CD14-positive monocyte (primary cell): ENCODE results near the gene RNF223. TPM values are rescaled to one million over a fixed set of nuclear protein-coding genes. Genes with fewer than 3 reads are reported as not detected.

Source experiments
- DNase-seq, 3 donors: peaks; one replicate each; pipeline ENCODE4 v3.0.0-alpha.2; 2011 to 2022
- H2AFZ ChIP-seq: 2 replicates; pipeline ENCODE4 v1.6.0; 2012; ENCODE audit warnings: mild to moderate bottlenecking, low read depth, low read length, inconsistent platforms; ENCODE audit not compliant: insufficient read depth, poor library complexity, severe bottlenecking
- H3K27ac ChIP-seq, 2 donors: 1 replicate in 1 of 2; 2 replicates in 1 of 2; pipeline ENCODE4 v1.5.1; 2012 to 2013; ENCODE audit warnings: low read length in 2 of 2, control low read depth in 1 of 2, inconsistent platforms in 1 of 2, low read depth in 1 of 2, mild to moderate bottlenecking in 1 of 2
- H3K27me3 ChIP-seq, 2 donors: one replicate each; pipeline versions ENCODE4 v1.6.0 to v1.6.1; 2011 to 2013; ENCODE audit warnings: low read length in 2 of 2; ENCODE audit not compliant: control insufficient read depth in 2 of 2, insufficient read depth in 2 of 2
- H3K36me3 ChIP-seq, 2 donors: replicated peaks in 1 of 2; 1 replicate in 1 of 2; 2 replicates in 1 of 2; pipeline versions ENCODE4 v1.5.1 to v1.6.1; 2012 to 2013; ENCODE audit warnings: low read length in 2 of 2, control low read depth in 1 of 2, inconsistent platforms in 1 of 2, mild to moderate bottlenecking in 1 of 2; ENCODE audit not compliant: insufficient read depth in 2 of 2, control insufficient read depth in 1 of 2
- H3K4me1 ChIP-seq, 2 donors: 1 replicate in 1 of 2; 2 replicates in 1 of 2; pipeline versions ENCODE4 v1.5.1 to v1.6.1; 2012 to 2013; ENCODE audit warnings: low read length in 2 of 2, control low read depth in 1 of 2, inconsistent platforms in 1 of 2, mild to moderate bottlenecking in 1 of 2, moderate library complexity in 1 of 2; ENCODE audit not compliant: insufficient read depth in 2 of 2, control insufficient read depth in 1 of 2
- H3K4me2 ChIP-seq: replicated peaks from 2 replicates; pipeline ENCODE3; 2012; ENCODE audit warnings: low read length, moderate library complexity, mild to moderate bottlenecking; ENCODE audit not compliant: poor library complexity, severe bottlenecking; ENCODE audit errors: extremely low read depth
- H3K4me3 ChIP-seq, 3 experiments: fragments of 200-600 bp in 1 of 3; sonication (generic) in 1 of 3; replicated peaks in 1 of 3; 1 replicate in 2 of 3; 2 replicates in 1 of 3; pipeline ENCODE4 v1.5.1; 2011 to 2013; ENCODE audit warnings: low read length in 3 of 3, mild to moderate bottlenecking in 3 of 3, control low read depth in 2 of 3, low read depth in 2 of 3, inconsistent platforms in 1 of 3, moderate library complexity in 1 of 3
- H3K79me2 ChIP-seq: 2 replicates; pipeline ENCODE4 v1.6.0; 2012; ENCODE audit warnings: mild to moderate bottlenecking, control low read depth, inconsistent platforms, low read length, moderate library complexity; ENCODE audit not compliant: insufficient read depth
- H3K9ac ChIP-seq: 2 replicates; pipeline ENCODE4 v1.6.0; 2017; ENCODE audit warnings: low read length, mild to moderate bottlenecking; ENCODE audit not compliant: insufficient read depth, poor library complexity, severe bottlenecking
- H3K9me3 ChIP-seq, 2 donors: replicated peaks in 1 of 2; 1 replicate in 1 of 2; 2 replicates in 1 of 2; pipeline versions ENCODE4 v1.5.1 to v1.6.1; 2012 to 2013; ENCODE audit warnings: low read length in 2 of 2, control low read depth in 1 of 2; ENCODE audit not compliant: control insufficient read depth in 1 of 2, insufficient read depth in 1 of 2
- H4K20me1 ChIP-seq: 2 replicates; pipeline ENCODE4 v1.6.0; 2012; ENCODE audit warnings: mild to moderate bottlenecking, low read length, control low read depth, moderate library complexity; ENCODE audit not compliant: insufficient read depth
- H3K27ac Mint-ChIP-seq, 7 donors: one replicate each; pipeline ENCODE4 v1.8.0; 2020; ENCODE audit warnings: mild to moderate bottlenecking in 7 of 7, mixed read lengths in 7 of 7, moderate library complexity in 6 of 7, inconsistent platforms in 2 of 7
- H3K27me3 Mint-ChIP-seq, 3 donors: one replicate each; pipeline ENCODE4 v1.8.0; 2021 to 2022; ENCODE audit warnings: low read depth in 3 of 3, mild to moderate bottlenecking in 3 of 3, mixed read lengths in 3 of 3, moderate library complexity in 3 of 3, inconsistent platforms in 1 of 3
- H3K36me3 Mint-ChIP-seq, 2 donors: one replicate each; pipeline ENCODE4 v1.8.0; 2020; ENCODE audit warnings: mixed read lengths in 2 of 2, inconsistent platforms in 1 of 2, mild to moderate bottlenecking in 1 of 2
- H3K4me1 Mint-ChIP-seq: one replicate; pipeline ENCODE4 v1.8.0; 2020; ENCODE audit warnings: mild to moderate bottlenecking, mixed read lengths
- H3K4me3 Mint-ChIP-seq, 2 donors: one replicate each; pipeline ENCODE4 v1.8.0; 2020; ENCODE audit warnings: mild to moderate bottlenecking in 2 of 2, mixed read lengths in 2 of 2, moderate library complexity in 1 of 2
- H3K9me3 Mint-ChIP-seq, 7 donors: one replicate each; pipeline ENCODE4 v1.8.0; 2020 to 2022; ENCODE audit warnings: mixed read lengths in 7 of 7, mild to moderate bottlenecking in 6 of 7, moderate library complexity in 6 of 7, inconsistent platforms in 2 of 7
- WGBS: methylation state at CpG from one replicate; pipeline ENCODE4 v1.1.5; 2013; ENCODE audit warnings: missing lambda C conversion rate; ENCODE audit not compliant: insufficient coverage; 5-methylcytosine and 5-hydroxymethylcytosine counted together
- intact Hi-C, 2 donors: fragments of 100-400 bp; cut with micrococcal nuclease; formaldehyde crosslinking; loops; one replicate each; pipeline versions ENCODE4 v1.15.0 to v1.15.1; 2023
- polyA plus RNA-seq, 3 donors: library from polyadenylated mRNA; depleted of rRNA in 1 of 3; unstranded in 2 of 3; stranded (reverse) in 1 of 3; fragments of 300-500 nt in 2 of 3; fragments of >200 nt in 1 of 3; fragmentation: Illumina TruSeq in 2 of 3; gene quantifications; 1 replicate in 2 of 3; 2 replicates in 1 of 3; pipeline ENCODE4 v1.2.3, GENCODE V29; 2012 to 2021
- TF ChIP-seq, protein P1 (sequence below): fragments of 200-600 bp; IDR thresholded peaks from one replicate; pipeline ENCODE4 v1.8.0; 2022; ENCODE audit warnings: antibody characterized with exemption, mild to moderate bottlenecking

Gene RNF223
- polyA plus RNA-seq, 3 donors = not detected

DNA sequence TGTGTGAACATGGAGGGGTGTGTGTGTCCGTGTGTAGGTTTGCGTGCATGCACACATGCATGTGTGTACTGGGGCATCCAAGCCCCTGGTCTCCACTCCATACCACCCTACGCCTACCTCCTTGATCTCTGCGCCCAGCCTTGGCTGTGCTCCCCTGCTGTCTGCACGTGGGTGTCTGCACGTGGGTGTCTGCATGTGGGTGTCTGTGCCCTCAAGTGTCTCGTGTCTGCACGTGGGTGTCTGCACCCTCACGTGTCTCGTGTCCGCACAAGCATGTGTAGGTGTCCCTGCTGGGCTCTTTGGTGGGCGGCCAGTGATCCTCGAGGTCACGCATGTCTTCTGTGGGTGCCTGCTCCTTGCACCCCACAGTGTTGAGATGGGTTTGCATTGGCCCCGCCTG lies 21.1 kb downstream of the RNF223 start:
- H3K4me3 ChIP-seq = no peak overlapping the region
- Mint-ChIP-seq H3K36me3 (no peaks in the 10 kb centered on the region), H3K9me3 (peaks cover 0 to 3% (median 0%) of the 10 kb centered on the region in 7 donors), H3K27me3 (peaks cover 14 to 16% (median 16%) of the 10 kb centered on the region in 3 donors), H3K4me3 (no peak overlapping the region), H3K27ac (peak overlapping the region in 1 of 7 donors; percentile 57), H3K4me1 (no peaks in the 10 kb centered on the region)
- 98% methylated on average over 11 of the region's 15 CpGs for WGBS
- no peaks in the 10 kb centered on the region for H4K20me1 ChIP-seq
- H3K27me3 ChIP-seq = peaks cover 0 to 4% of the 10 kb centered on the region in 2 donors
- H3K79me2 ChIP-seq = no peaks in the 10 kb centered on the region
- H2AFZ ChIP-seq = no peak overlapping the region
- no peaks in the 10 kb centered on the region for H3K9me3 ChIP-seq
- no peak for DNase-seq
- H3K36me3 ChIP-seq = no peaks in the 10 kb centered on the region
- no peak overlapping the region for H3K4me2 ChIP-seq
- intact Hi-C loops = no loop called here
- no peaks in the 10 kb centered on the region for H3K4me1 ChIP-seq
- TF ChIP-seq, protein P1, sequence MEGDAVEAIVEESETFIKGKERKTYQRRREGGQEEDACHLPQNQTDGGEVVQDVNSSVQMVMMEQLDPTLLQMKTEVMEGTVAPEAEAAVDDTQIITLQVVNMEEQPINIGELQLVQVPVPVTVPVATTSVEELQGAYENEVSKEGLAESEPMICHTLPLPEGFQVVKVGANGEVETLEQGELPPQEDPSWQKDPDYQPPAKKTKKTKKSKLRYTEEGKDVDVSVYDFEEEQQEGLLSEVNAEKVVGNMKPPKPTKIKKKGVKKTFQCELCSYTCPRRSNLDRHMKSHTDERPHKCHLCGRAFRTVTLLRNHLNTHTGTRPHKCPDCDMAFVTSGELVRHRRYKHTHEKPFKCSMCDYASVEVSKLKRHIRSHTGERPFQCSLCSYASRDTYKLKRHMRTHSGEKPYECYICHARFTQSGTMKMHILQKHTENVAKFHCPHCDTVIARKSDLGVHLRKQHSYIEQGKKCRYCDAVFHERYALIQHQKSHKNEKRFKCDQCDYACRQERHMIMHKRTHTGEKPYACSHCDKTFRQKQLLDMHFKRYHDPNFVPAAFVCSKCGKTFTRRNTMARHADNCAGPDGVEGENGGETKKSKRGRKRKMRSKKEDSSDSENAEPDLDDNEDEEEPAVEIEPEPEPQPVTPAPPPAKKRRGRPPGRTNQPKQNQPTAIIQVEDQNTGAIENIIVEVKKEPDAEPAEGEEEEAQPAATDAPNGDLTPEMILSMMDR = no peak
- no peak overlapping the region for H3K27ac ChIP-seq
- H3K9ac ChIP-seq = no peak overlapping the region

DNA sequence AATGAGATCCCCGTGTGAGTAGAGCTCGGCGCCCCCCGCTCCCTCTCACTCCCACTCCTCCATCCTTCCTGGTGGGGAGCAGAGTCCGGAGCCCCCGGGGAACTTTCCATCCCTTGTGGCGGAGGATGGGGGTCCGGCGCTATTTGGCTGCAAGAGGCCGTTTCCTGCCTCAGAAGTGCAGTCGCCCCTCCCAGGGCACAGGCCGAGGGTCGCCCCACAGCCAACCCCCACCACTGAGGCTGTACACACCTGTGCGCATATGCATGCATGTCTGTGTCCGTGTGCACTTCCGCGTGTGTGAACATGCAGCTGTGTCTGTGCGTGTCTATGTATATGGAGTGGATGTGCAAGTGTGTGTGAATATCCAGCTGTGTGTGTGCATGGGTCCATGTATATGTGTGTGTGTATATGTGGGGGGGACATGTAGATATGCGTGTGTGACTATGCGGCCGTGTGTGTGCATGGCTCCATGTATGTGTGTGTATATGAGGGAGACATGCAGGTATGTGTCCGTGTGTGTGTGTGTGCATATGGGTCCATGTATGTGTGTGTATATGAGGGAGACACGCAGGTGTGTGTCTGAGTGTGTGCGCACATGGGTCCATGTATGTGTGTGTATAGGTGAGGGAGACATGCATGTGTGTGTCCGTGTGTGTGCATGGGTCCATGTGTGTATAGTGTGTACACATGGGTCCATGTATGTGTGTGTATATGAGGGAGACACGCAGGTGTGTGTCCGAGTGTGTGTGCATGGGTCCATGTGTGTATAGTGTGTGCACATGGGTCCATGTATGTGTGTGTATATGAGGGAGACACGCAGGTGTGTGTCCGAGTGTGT lies 21.9 kb downstream of the RNF223 start:
- Histone ChIP-seq H3K4me1 (no peaks in the 10 kb centered on the region), H2AFZ (no peak overlapping the region), H3K9me3 (no peaks in the 10 kb centered on the region), H3K4me3 (no peak overlapping the region), H3K9ac (no peak overlapping the region), H3K27me3 (peaks cover 0 to 3% of the 10 kb centered on the region in 2 donors), H3K27ac (no peak overlapping the region), H3K79me2 (no peaks in the 10 kb centered on the region), H4K20me1 (no peaks in the 10 kb centered on the region), H3K36me3 (no peaks in the 10 kb centered on the region), H3K4me2 (no peak overlapping the region)
- H3K36me3 Mint-ChIP-seq = no peaks in the 10 kb centered on the region
- no peak overlapping the region for H3K4me3 Mint-ChIP-seq
- peaks cover 7 to 9% (median 8%) of the 10 kb centered on the region in 3 donors for H3K27me3 Mint-ChIP-seq
- H3K4me1 Mint-ChIP-seq = no peaks in the 10 kb centered on the region
- DNase-seq = no peak
- 94% methylated on average over 29 of the region's 29 CpGs for WGBS
- intact Hi-C loops = no loop called here
- peaks cover 0 to 2% (median 0%) of the 10 kb centered on the region in 7 donors for H3K9me3 Mint-ChIP-seq
- H3K27ac Mint-ChIP-seq = no peak overlapping the region
- TF ChIP-seq, protein P1 = no peak
